Measurements from ENCODE around the gene GBA3.

The GBA3 gene

DNA sequence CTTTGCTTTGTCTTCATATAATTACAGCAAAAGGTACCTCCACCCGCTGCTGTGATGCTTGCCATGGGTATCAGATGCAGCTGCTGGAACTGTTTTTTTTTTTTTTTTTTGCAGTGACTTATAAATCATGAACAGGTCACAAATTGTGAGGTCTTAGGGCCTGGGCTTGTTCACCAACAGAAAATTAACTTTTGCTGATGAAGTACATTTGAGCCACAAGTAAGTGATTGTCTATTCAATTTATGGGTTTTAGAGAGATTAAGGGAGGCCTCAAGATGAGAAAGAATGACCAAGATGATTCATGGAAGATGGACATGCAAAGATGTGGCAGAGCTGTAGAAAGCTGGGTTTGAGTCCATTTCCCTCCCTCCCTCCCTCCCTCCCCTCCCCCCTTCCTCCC, 18.0 kb upstream of the GBA3 start:
- Histone ChIP-seq H3K4me1 (ENCODE audit: control insufficient read depth in 1 of 2, insufficient read depth in 2 of 2, low read length in 2 of 2) (no peaks in the 10 kb centered on the region), H3K23ac (ENCODE audit: low read length) (no peak overlapping the region), H3K79me2 (ENCODE audit: control insufficient read depth, insufficient read depth, low read length, poor library complexity) (no peaks in the 10 kb centered on the region), H3K36me3 (ENCODE audit: control insufficient read depth in 1 of 2, insufficient read depth in 2 of 2, low read length in 2 of 2) (no peaks in the 10 kb centered on the region), H2BK12ac (ENCODE audit: low read length) (no peak overlapping the region), H3K27me3 (ENCODE audit: insufficient read depth, low read length) (no peaks in the 10 kb centered on the region), H3K79me1 (ENCODE audit: low read length) (no peaks in the 10 kb centered on the region), H4K91ac (ENCODE audit: low read depth, low read length) (no peak overlapping the region), H2BK5ac (ENCODE audit: low read depth, low read length, poor library complexity) (no peak overlapping the region), H3K14ac (ENCODE audit: low read length) (no peak overlapping the region), H3K9me3 (ENCODE audit: insufficient read depth, low read depth, low read length) (no peaks in the 10 kb centered on the region), H2AK5ac (ENCODE audit: low read length) (no peak overlapping the region), H2AFZ (ENCODE audit: insufficient read depth, low read length, poor library complexity) (no peak overlapping the region), H4K8ac (ENCODE audit: low read depth, low read length) (no peak overlapping the region), H4K12ac (ENCODE audit: low read depth, low read length) (no peak overlapping the region), H3K27ac (ENCODE audit: low read depth, low read length) (no peak overlapping the region), H3K4ac (ENCODE audit: low read depth, low read length) (no peak overlapping the region), H3K4me3 (ENCODE audit: low read depth, low read length) (no peak overlapping the region), H2BK120ac (ENCODE audit: insufficient read depth, low read length, poor library complexity) (no peak overlapping the region), H3K18ac (ENCODE audit: low read length) (no peak overlapping the region), H3K9ac (ENCODE audit: low read length) (no peak overlapping the region), H3K4me2 (ENCODE audit: low read length) (no peak overlapping the region)
- DNase-seq, result no peak
- WGBS (ENCODE audit: extremely low coverage, insufficient coverage, insufficient read length), result no CpG with 5 or more reads among the region's 1 CpG

GRCh38 chr4:22676063-22676462, 16.7 kb upstream of the GBA3 start:
- WGBS (ENCODE audit: extremely low coverage, insufficient coverage, insufficient read length), result no CpG with 5 or more reads among the region's 1 CpG
- Histone ChIP-seq H4K91ac (ENCODE audit: low read depth, low read length) (no peak overlapping the region), H2BK120ac (ENCODE audit: insufficient read depth, low read length, poor library complexity) (no peak overlapping the region), H4K8ac (ENCODE audit: low read depth, low read length) (no peak overlapping the region), H3K4me1 (ENCODE audit: control insufficient read depth in 1 of 2, insufficient read depth in 2 of 2, low read length in 2 of 2) (no peaks in the 10 kb centered on the region), H3K18ac (ENCODE audit: low read length) (no peak overlapping the region), H3K9ac (ENCODE audit: low read length) (no peak overlapping the region), H3K36me3 (ENCODE audit: control insufficient read depth in 1 of 2, insufficient read depth in 2 of 2, low read length in 2 of 2) (no peaks in the 10 kb centered on the region), H3K4me3 (ENCODE audit: low read depth, low read length) (no peak overlapping the region), H2AFZ (ENCODE audit: insufficient read depth, low read length, poor library complexity) (no peak overlapping the region), H3K23ac (ENCODE audit: low read length) (no peak overlapping the region), H3K27me3 (ENCODE audit: insufficient read depth, low read length) (no peaks in the 10 kb centered on the region), H2AK5ac (ENCODE audit: low read length) (no peak overlapping the region), H3K9me3 (ENCODE audit: insufficient read depth, low read depth, low read length) (no peaks in the 10 kb centered on the region), H3K14ac (ENCODE audit: low read length) (no peak overlapping the region), H4K12ac (ENCODE audit: low read depth, low read length) (no peak overlapping the region), H3K79me1 (ENCODE audit: low read length) (no peaks in the 10 kb centered on the region), H3K27ac (ENCODE audit: low read depth, low read length) (no peak overlapping the region), H3K4me2 (ENCODE audit: low read length) (no peak overlapping the region), H3K4ac (ENCODE audit: low read depth, low read length) (no peak overlapping the region), H3K79me2 (ENCODE audit: control insufficient read depth, insufficient read depth, low read length, poor library complexity) (no peaks in the 10 kb centered on the region), H2BK5ac (ENCODE audit: low read depth, low read length, poor library complexity) (no peak overlapping the region), H2BK12ac (ENCODE audit: low read length) (no peak overlapping the region)
- peak in 1 of 2 donors; percentile 52 for DNase-seq

DNA sequence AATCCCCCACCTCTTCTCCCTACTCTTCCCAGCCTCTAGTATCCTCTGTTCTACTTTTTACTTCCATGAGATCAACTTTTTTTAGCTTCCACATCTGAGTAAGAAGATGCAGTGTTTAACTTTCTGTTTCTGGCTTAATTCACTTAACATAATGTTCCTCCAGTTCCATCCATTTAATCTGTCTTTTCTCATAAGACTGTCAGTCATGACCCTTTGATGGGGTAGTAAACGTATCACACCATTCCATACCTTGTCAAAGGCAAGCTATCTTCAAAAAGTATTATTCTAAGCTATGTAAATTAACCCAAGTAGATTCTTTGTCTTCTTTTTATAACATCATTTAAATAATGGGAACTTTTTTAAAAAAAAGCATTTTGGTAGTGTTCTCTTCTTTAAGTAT, 15.0 kb upstream of the GBA3 start:
- Histone ChIP-seq H3K79me1 (ENCODE audit: low read length) (no peaks in the 10 kb centered on the region), H4K12ac (ENCODE audit: low read depth, low read length) (no peak overlapping the region), H3K27me3 (ENCODE audit: insufficient read depth, low read length) (no peaks in the 10 kb centered on the region), H3K14ac (ENCODE audit: low read length) (no peak overlapping the region), H3K18ac (ENCODE audit: low read length) (no peak overlapping the region), H3K27ac (ENCODE audit: low read depth, low read length) (no peak overlapping the region), H3K4ac (ENCODE audit: low read depth, low read length) (no peak overlapping the region), H2BK12ac (ENCODE audit: low read length) (no peak overlapping the region), H3K36me3 (ENCODE audit: control insufficient read depth in 1 of 2, insufficient read depth in 2 of 2, low read length in 2 of 2) (no peaks in the 10 kb centered on the region), H3K9me3 (ENCODE audit: insufficient read depth, low read depth, low read length) (no peaks in the 10 kb centered on the region), H3K4me2 (ENCODE audit: low read length) (no peak overlapping the region), H3K4me1 (ENCODE audit: control insufficient read depth in 1 of 2, insufficient read depth in 2 of 2, low read length in 2 of 2) (no peaks in the 10 kb centered on the region), H2AK5ac (ENCODE audit: low read length) (no peak overlapping the region), H2BK5ac (ENCODE audit: low read depth, low read length, poor library complexity) (no peak overlapping the region), H3K4me3 (ENCODE audit: low read depth, low read length) (no peak overlapping the region), H3K79me2 (ENCODE audit: control insufficient read depth, insufficient read depth, low read length, poor library complexity) (no peaks in the 10 kb centered on the region), H2BK120ac (ENCODE audit: insufficient read depth, low read length, poor library complexity) (no peak overlapping the region), H2AFZ (ENCODE audit: insufficient read depth, low read length, poor library complexity) (no peak overlapping the region), H3K9ac (ENCODE audit: low read length) (no peak overlapping the region), H4K91ac (ENCODE audit: low read depth, low read length) (no peak overlapping the region), H3K23ac (ENCODE audit: low read length) (no peak overlapping the region), H4K8ac (ENCODE audit: low read depth, low read length) (no peak overlapping the region)
- DNase-seq, result no peak
- no CpG with 5 or more reads among the region's 1 CpG for WGBS (ENCODE audit: extremely low coverage, insufficient coverage, insufficient read length)

DNA sequence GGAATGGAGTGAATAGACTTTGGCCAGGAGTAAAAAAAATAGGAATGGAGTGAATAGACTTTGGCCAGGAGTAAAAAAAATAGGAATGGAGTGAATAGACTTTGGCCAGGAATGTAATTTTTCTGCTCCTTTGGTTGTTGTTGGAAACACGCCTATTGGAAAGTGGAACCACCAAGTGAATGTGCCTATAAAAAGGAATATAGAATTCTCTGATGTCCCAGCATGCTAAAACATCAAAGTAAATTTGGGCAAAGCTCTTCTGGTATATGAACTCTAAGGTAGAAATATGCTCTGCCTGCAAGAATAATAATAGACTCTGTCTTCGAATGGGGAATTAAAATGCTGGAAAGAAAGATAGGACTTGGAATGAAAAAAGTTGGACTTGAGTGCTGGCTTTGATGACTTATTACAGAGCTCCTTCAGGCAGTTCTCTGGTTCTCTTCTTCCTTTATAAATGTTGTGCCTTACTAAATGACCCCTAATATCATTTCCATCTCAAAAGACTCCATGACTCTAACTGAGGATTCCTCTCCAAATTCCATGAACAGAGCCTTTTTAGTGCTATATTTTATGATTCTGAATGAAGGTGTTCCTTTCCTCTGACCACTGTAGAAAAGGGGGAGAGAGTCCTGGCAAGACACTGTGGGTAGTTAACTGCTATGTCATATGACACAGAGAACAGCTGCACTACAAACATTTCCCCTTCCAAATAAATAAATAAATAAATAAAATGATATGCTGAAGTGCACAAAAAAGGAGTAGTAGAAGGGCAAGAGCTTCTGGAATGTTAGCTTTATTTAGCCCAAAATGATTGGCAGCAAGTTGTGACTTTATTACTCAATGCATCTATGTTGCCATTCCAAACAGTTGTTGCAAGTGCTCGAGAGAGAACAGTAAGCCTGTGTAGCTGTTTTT, 13.5 kb upstream of the GBA3 start:
- no peak for DNase-seq
- Histone ChIP-seq H4K12ac (ENCODE audit: low read depth, low read length) (no peak overlapping the region), H3K9ac (ENCODE audit: low read length) (no peak overlapping the region), H3K27me3 (ENCODE audit: insufficient read depth, low read length) (no peaks in the 10 kb centered on the region), H3K36me3 (ENCODE audit: control insufficient read depth in 1 of 2, insufficient read depth in 2 of 2, low read length in 2 of 2) (no peaks in the 10 kb centered on the region), H3K4ac (ENCODE audit: low read depth, low read length) (no peak overlapping the region), H3K79me2 (ENCODE audit: control insufficient read depth, insufficient read depth, low read length, poor library complexity) (no peaks in the 10 kb centered on the region), H2BK120ac (ENCODE audit: insufficient read depth, low read length, poor library complexity) (no peak overlapping the region), H2AFZ (ENCODE audit: insufficient read depth, low read length, poor library complexity) (no peak overlapping the region), H3K14ac (ENCODE audit: low read length) (no peak overlapping the region), H3K4me1 (ENCODE audit: control insufficient read depth in 1 of 2, insufficient read depth in 2 of 2, low read length in 2 of 2) (no peaks in the 10 kb centered on the region), H4K8ac (ENCODE audit: low read depth, low read length) (no peak overlapping the region), H3K79me1 (ENCODE audit: low read length) (no peaks in the 10 kb centered on the region), H3K27ac (ENCODE audit: low read depth, low read length) (no peak overlapping the region), H4K91ac (ENCODE audit: low read depth, low read length) (no peak overlapping the region), H3K9me3 (ENCODE audit: insufficient read depth, low read depth, low read length) (no peaks in the 10 kb centered on the region), H2AK5ac (ENCODE audit: low read length) (no peak overlapping the region), H2BK5ac (ENCODE audit: low read depth, low read length, poor library complexity) (no peak overlapping the region), H3K18ac (ENCODE audit: low read length) (no peak overlapping the region), H2BK12ac (ENCODE audit: low read length) (no peak overlapping the region), H3K4me2 (ENCODE audit: low read length) (no peak overlapping the region), H3K23ac (ENCODE audit: low read length) (no peak overlapping the region), H3K4me3 (ENCODE audit: low read depth, low read length) (no peak overlapping the region)
- no CpG with 5 or more reads among the region's 3 CpGs for WGBS (ENCODE audit: extremely low coverage, insufficient coverage, insufficient read length)

Data from trophoblast cell (in vitro differentiated cells and primary cell).